DND-41 (cell line): ENCODE measurements around the gene ZFYVE16.
A peak's percentile ranks its signal among the peaks of the same experiment; 100 is the strongest.

Experiments used
- ATAC-seq: fragments of 200-7000 bp; cut with Tn5 transposase; 3 replicates; pipeline ENCODE4 v1.9.1; 2021; ENCODE audit warnings: low read depth; ENCODE audit not compliant: insufficient read depth
- DNase-seq: peaks from one replicate; pipeline ENCODE4 v3.0.0-alpha.2; 2020
- H2AFZ ChIP-seq: 2 replicates; pipeline ENCODE4 v1.6.0; 2012; ENCODE audit warnings: low read depth, low read length
- H3K27ac ChIP-seq: 2 replicates; pipeline ENCODE4 v1.5.1; 2012; ENCODE audit warnings: low read length, inconsistent platforms
- H3K27me3 ChIP-seq: fragments of 200-600 bp; sonication (generic); 2 replicates; pipeline ENCODE4 v1.6.0; 2012; ENCODE audit warnings: low read length, mild to moderate bottlenecking, inconsistent platforms; ENCODE audit not compliant: insufficient read depth, poor library complexity
- H3K36me3 ChIP-seq: 2 replicates; pipeline ENCODE4 v1.5.1; 2012; ENCODE audit warnings: low read length, inconsistent platforms; ENCODE audit not compliant: insufficient read depth
- H3K4me1 ChIP-seq: 2 replicates; pipeline ENCODE4 v1.5.1; 2012; ENCODE audit warnings: mild to moderate bottlenecking, low read length; ENCODE audit not compliant: insufficient read depth
- H3K4me2 ChIP-seq: 2 replicates; pipeline ENCODE4 v1.6.0; 2012; ENCODE audit warnings: mild to moderate bottlenecking, moderate library complexity, low read length, inconsistent platforms; ENCODE audit not compliant: insufficient read depth
- H3K4me3 ChIP-seq, 2 experiments: fragments of 200-600 bp in 1 of 2; shearing (Covaris generic) in 1 of 2; 2 replicates each; pipeline ENCODE4 v1.5.1; 2012 to 2016; ENCODE audit warnings: inconsistent platforms in 2 of 2, low read length in 2 of 2, mild to moderate bottlenecking in 2 of 2, low read depth in 1 of 2, moderate library complexity in 1 of 2
- H3K79me2 ChIP-seq: 2 replicates; pipeline ENCODE4 v1.6.0; 2012; ENCODE audit warnings: low read length, inconsistent platforms; ENCODE audit not compliant: insufficient read depth
- H3K9ac ChIP-seq: 2 replicates; pipeline ENCODE4 v1.6.0; 2012; ENCODE audit warnings: low read depth, mild to moderate bottlenecking, inconsistent platforms, low read length, moderate library complexity
- H3K9me3 ChIP-seq: 2 replicates; pipeline ENCODE4 v1.5.1; 2012; ENCODE audit warnings: low read length, moderate library complexity, mild to moderate bottlenecking, inconsistent platforms; ENCODE audit not compliant: insufficient read depth, severe bottlenecking
- H4K20me1 ChIP-seq: 2 replicates; pipeline ENCODE4 v1.6.0; 2012; ENCODE audit warnings: low read length; ENCODE audit not compliant: insufficient read depth
- EZH2 ChIP-seq: IDR thresholded peaks from 3 replicates; pipeline ENCODE4 v1.6.1; 2012; ENCODE audit warnings: borderline replicate concordance, low read depth, mild to moderate bottlenecking, moderate library complexity, low read length, inconsistent platforms; ENCODE audit not compliant: severe bottlenecking
- TF ChIP-seq, protein P1 (sequence below): IDR thresholded peaks from 2 replicates; pipeline ENCODE4 v1.5.1; 2012; ENCODE audit warnings: borderline replicate concordance, low read length, moderate library complexity, mild to moderate bottlenecking; ENCODE audit not compliant: poor library complexity, severe bottlenecking; ENCODE audit errors: extremely low read depth

The ZFYVE16 gene

DNA sequence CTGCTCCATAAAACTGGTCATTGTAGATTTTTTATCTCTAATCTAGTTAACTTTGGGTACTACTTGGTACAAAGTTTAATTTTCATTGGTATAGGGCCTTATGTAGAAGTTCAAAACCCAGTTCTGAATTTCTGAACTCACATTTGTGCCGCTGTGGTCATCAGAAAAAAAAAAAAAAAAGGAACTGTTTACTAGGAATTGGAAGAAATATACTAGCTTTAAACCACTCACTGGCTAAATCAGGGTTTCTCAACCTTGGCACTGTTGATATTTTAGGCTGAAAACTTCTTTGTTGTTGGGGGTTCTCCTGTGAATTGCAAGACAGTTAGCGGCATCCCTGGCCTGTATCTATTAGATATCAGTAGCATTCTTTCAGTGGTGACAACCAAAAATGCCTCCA, 4.1 kb upstream of the ZFYVE16 start:
- Histone ChIP-seq H3K27ac (no peak overlapping the region), H3K36me3 (no peaks in the 10 kb centered on the region), H3K79me2 (peaks cover 9% of the 10 kb centered on the region), H3K4me1 (peaks cover 17% of the 10 kb centered on the region), H4K20me1 (no peaks in the 10 kb centered on the region), H3K9ac (no peak overlapping the region), H3K4me2 (no peak overlapping the region), H3K9me3 (no peaks in the 10 kb centered on the region), H3K4me3 (no peak overlapping the region), H2AFZ (no peak overlapping the region), H3K27me3 (no peaks in the 10 kb centered on the region)
- ATAC-seq (no peak), DNase-seq (no peak)
- no peak for TF ChIP-seq EZH2
- TF ChIP-seq, protein P1, sequence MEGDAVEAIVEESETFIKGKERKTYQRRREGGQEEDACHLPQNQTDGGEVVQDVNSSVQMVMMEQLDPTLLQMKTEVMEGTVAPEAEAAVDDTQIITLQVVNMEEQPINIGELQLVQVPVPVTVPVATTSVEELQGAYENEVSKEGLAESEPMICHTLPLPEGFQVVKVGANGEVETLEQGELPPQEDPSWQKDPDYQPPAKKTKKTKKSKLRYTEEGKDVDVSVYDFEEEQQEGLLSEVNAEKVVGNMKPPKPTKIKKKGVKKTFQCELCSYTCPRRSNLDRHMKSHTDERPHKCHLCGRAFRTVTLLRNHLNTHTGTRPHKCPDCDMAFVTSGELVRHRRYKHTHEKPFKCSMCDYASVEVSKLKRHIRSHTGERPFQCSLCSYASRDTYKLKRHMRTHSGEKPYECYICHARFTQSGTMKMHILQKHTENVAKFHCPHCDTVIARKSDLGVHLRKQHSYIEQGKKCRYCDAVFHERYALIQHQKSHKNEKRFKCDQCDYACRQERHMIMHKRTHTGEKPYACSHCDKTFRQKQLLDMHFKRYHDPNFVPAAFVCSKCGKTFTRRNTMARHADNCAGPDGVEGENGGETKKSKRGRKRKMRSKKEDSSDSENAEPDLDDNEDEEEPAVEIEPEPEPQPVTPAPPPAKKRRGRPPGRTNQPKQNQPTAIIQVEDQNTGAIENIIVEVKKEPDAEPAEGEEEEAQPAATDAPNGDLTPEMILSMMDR, result no peak

DNA sequence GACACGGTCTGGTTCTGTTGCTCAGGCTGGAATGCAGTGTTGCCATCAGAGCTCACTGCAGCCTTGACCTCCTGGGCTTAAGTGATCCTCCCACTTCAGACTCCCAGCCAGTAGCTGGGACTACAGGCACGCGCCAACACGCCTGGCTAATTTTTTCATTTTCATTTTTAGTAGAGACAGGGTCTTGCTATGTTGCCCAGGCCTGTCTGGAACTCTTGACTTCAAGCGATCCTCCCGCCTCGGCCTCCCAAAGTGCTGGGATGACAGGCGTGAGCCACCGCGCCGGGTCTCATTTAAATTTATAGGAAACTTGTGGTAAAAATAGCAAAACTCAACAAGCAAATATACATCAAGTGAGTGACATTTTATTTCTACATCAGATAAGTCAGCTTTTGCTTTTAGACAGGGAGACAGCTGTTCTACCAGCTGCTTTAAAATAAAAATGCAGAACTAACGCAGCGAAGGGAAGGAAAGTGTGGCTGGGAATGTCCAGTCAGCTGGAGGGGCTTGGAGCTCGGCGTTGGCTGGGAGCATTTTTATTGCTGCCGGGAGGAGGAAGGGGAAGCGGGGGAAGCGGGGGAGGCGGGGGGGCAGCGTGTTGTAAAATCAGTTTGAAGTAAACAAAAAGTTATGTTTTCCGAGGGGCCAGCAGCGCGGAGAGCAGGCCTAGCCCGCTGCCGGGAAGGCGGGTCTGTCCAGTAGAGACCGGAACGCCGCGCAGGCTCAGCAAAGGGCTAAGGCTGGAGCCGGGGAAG, 707 bp upstream of the ZFYVE16 start:
- peak overlapping the region; percentile 65 for H3K4me2 ChIP-seq
- ATAC-seq (no peak), DNase-seq (peak; percentile 22)
- H3K27ac ChIP-seq, result peak overlapping the region; percentile 87
- H3K36me3 ChIP-seq, result peaks cover 6% of the 10 kb centered on the region; the same call in 1 of the 2 replicates
- peaks cover 34% of the 10 kb centered on the region for H3K4me1 ChIP-seq
- no peaks in the 10 kb centered on the region for H3K9me3 ChIP-seq
- H3K4me3 ChIP-seq, result peak overlapping the region; percentile 75 to 90
- H2AFZ ChIP-seq, result peak overlapping the region; percentile 87
- H3K9ac ChIP-seq, result peak overlapping the region; percentile 81
- peaks cover 38% of the 10 kb centered on the region for H3K79me2 ChIP-seq
- no peaks in the 10 kb centered on the region for H3K27me3 ChIP-seq
- H4K20me1 ChIP-seq, result no peaks in the 10 kb centered on the region
- no peak for TF ChIP-seq EZH2
- TF ChIP-seq, protein P1, result no peak

DNA sequence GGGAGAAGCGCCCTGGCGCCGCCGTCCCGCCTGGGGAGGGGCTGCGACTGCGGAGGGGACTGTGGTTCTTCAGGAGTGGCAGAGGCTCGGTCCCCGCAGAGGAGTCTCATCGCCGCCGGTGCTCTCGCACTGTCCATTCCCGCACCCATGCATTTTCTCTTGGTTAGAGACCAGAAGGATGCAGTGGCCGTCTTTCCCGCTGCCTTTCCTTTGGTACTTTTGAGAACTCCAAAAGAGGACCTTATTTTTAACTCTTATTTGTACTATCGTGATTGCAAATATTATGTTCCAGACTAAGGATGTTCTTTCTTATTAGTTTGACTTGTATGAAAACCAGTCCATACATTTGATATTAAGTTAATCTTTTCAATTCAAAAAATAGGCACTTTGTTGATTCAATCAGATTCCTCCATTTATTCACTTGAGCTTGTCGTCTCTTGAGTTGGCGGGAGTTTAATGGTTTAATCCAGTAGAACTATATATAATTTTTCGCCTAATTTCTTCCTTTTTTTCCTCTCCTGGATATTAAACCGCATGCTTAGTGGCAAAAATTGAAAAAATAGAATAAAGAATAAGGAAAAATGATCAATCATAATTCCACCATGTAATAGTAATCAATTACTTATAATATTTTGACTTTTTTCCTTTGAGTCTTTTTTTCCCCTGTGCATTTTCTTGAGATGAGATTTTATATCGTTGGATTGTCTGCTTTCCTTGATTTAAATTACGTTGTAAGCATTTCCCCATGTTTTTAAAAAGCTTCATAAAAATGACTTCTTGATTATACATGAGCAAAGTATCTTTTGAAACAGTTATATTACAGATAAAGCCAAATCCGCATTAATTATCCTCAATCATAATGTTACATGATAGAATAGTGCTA, 861 bp downstream of the ZFYVE16 start:
- peaks cover 9% of the 10 kb centered on the region; the same call in 1 of the 2 replicates for H3K36me3 ChIP-seq
- H3K4me3 ChIP-seq, result peak overlapping the region; percentile 75 to 90
- peak overlapping the region; percentile 81 for H3K9ac ChIP-seq
- ATAC-seq, result peak; percentile 74
- H2AFZ ChIP-seq, result peak overlapping the region; percentile 87
- H3K9me3 ChIP-seq, result no peaks in the 10 kb centered on the region
- peak overlapping the region; percentile 87 for H3K27ac ChIP-seq
- peaks cover 49% of the 10 kb centered on the region for H3K79me2 ChIP-seq
- H3K4me2 ChIP-seq, result peak overlapping the region; percentile 65
- peaks cover 34% of the 10 kb centered on the region for H3K4me1 ChIP-seq
- H4K20me1 ChIP-seq, result no peaks in the 10 kb centered on the region
- no peak for TF ChIP-seq EZH2
- TF ChIP-seq, protein P1, result no peak
- DNase-seq, result peak; percentile 71
- no peaks in the 10 kb centered on the region for H3K27me3 ChIP-seq
